ENCODE measurements around the gene UBC. TPM values are rescaled to one million over a fixed set of nuclear protein-coding genes. Genes with fewer than 3 reads are reported as not detected.

Gene UBC
- total and polyA plus RNA-seq, 9 of the 15 experiments (the other 6 are each of a cell fraction or from before 2014, with no cell fraction given): 533 to 1,153 (median 813) TPM

DNA sequence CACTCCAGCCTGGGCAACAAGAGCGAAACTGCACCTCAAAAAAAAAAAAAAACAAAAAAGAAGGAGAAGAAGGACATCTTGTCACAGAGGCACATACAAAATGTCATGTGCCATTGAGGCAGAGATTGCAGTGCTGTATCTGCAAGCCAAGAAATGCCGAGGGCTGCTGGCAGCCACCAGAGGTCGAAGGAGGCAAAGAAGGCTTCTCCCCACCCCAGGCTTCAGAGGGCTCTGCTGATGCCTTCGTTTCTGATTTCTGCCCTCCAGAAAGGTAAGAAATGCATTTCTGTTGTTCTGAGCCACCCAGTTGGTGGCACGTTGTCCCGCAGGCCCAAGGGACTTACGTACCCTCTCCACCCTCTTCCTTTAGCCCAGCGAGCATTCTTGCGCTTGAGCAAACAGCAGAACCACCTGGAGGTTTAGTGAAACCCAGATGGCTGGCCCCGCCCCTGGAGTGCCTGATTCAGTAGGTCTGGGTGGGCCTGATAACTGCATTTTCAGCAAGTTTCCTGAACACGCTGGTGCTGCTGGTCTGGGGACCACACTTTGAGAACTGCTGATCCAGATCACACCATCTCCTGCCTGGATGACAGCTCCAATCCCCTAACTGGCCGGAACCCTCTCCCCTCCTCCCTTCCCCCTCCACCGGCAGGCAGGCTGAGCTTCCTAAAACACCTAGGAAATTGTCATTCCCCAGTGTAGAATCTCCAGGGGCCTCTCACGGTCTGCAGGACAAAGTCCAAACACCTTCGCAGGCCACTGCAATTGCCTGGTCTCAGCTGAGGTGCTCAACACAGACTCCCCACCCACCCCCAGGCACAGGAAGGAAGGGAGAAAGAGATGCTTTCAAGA, 29.6 kb downstream of the UBC start (continued):
- TF ChIP-seq, protein P1, sequence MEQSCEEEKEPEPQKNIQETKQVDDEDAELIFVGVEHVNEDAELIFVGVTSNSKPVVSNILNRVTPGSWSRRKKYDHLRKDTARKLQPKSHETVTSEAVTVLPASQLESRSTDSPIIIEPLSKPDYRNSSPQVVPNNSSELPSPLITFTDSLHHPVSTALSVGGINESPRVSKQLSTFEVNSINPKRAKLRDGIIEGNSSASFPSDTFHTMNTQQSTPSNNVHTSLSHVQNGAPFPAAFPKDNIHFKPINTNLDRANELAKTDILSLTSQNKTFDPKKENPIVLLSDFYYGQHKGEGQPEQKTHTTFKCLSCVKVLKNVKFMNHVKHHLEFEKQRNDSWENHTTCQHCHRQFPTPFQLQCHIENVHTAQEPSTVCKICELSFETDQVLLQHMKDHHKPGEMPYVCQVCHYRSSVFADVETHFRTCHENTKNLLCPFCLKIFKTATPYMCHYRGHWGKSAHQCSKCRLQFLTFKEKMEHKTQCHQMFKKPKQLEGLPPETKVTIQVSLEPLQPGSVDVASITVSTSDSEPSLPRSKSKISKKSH (CRISPR knock-in tag; IDR thresholded peaks at IDR 0.05): no peak
- TF ChIP-seq, protein P2, sequence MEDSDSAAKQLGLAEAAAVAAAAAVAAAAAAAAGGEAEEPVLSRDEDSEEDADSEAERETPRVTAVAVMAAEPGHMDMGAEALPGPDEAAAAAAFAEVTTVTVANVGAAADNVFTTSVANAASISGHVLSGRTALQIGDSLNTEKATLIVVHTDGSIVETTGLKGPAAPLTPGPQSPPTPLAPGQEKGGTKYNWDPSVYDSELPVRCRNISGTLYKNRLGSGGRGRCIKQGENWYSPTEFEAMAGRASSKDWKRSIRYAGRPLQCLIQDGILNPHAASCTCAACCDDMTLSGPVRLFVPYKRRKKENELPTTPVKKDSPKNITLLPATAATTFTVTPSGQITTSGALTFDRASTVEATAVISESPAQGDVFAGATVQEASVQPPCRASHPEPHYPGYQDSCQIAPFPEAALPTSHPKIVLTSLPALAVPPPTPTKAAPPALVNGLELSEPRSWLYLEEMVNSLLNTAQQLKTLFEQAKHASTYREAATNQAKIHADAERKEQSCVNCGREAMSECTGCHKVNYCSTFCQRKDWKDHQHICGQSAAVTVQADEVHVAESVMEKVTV (CRISPR knock-in tag; IDR thresholded peaks at IDR 0.05): no peak
- no peak for TF ChIP-seq ZNF311 (CRISPR knock-in tag; IDR thresholded peaks at IDR 0.05)
- peak; percentile 88 to 93 for TF ChIP-seq TRIM24 (IDR thresholded peaks at IDR 0.05)
- TF ChIP-seq, protein P3, sequence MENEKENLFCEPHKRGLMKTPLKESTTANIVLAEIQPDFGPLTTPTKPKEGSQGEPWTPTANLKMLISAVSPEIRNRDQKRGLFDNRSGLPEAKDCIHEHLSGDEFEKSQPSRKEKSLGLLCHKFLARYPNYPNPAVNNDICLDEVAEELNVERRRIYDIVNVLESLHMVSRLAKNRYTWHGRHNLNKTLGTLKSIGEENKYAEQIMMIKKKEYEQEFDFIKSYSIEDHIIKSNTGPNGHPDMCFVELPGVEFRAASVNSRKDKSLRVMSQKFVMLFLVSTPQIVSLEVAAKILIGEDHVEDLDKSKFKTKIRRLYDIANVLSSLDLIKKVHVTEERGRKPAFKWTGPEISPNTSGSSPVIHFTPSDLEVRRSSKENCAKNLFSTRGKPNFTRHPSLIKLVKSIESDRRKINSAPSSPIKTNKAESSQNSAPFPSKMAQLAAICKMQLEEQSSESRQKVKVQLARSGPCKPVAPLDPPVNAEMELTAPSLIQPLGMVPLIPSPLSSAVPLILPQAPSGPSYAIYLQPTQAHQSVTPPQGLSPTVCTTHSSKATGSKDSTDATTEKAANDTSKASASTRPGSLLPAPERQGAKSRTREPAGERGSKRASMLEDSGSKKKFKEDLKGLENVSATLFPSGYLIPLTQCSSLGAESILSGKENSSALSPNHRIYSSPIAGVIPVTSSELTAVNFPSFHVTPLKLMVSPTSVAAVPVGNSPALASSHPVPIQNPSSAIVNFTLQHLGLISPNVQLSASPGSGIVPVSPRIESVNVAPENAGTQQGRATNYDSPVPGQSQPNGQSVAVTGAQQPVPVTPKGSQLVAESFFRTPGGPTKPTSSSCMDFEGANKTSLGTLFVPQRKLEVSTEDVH (IDR thresholded peaks at IDR 0.05; ENCODE audit: low read depth, partially characterized antibody): no peak
- TF ChIP-seq ATF1 (CRISPR knock-in tag; IDR thresholded peaks at IDR 0.05): no peak
- 0 out of 2 replicates have a peak, but pooled peaks have one; percentile 34 for TF ChIP-seq ATF1 (tag; IDR thresholded peaks at IDR 0.05)
- TF ChIP-seq ARID1B (IDR thresholded peaks at IDR 0.05): peak; percentile 97
- TF ChIP-seq TAL1 (IDR thresholded peaks at IDR 0.05): peak; percentile 93
- 0 out of 2 replicates have a peak, but pooled peaks have one; percentile 41 for TF ChIP-seq TARDBP (IDR thresholded peaks at IDR 0.05)
- 0 out of 2 replicates have a peak, but pooled peaks have one; percentile 74 for TF ChIP-seq LARP7 (IDR thresholded peaks at IDR 0.05)
- no peak for TF ChIP-seq MCM5 (IDR thresholded peaks at IDR 0.05; ENCODE audit: low read depth)
- TF ChIP-seq, protein P4, sequence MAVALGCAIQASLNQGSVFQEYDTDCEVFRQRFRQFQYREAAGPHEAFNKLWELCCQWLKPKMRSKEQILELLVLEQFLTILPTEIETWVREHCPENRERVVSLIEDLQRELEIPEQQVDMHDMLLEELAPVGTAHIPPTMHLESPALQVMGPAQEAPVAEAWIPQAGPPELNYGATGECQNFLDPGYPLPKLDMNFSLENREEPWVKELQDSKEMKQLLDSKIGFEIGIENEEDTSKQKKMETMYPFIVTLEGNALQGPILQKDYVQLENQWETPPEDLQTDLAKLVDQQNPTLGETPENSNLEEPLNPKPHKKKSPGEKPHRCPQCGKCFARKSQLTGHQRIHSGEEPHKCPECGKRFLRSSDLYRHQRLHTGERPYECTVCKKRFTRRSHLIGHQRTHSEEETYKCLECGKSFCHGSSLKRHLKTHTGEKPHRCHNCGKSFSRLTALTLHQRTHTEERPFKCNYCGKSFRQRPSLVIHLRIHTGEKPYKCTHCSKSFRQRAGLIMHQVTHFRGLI (CRISPR knock-in tag; IDR thresholded peaks at IDR 0.05): no peak
- TF ChIP-seq CC2D1A (IDR thresholded peaks at IDR 0.05): peak; percentile 79; the same call in 1 of the 2 replicates

Data from K562 (cell line).